Ovary (tissue), 9 donors: ENCODE results near the gene PHACTR1. TPM values are rescaled to one million over a fixed set of nuclear protein-coding genes. Genes with fewer than 3 reads are reported as not detected.
A peak's percentile ranks its signal among the peaks of the same experiment; 100 is the strongest.

Experiments used
- DNase-seq, 5 donors: peaks; one replicate each; pipeline ENCODE4 v3.0.0-alpha.2; 2019 to 2020
- H3K27ac ChIP-seq, 2 donors: fragments of 200-600 bp; one replicate each; pipeline versions ENCODE4 v1.5.1 to v1.8.0; 2019 to 2022
- H3K27me3 ChIP-seq: fragments of 200-600 bp; one replicate; pipeline ENCODE4 v1.8.0; 2022
- H3K36me3 ChIP-seq: fragments of 200-600 bp; sonication (generic); one replicate; pipeline ENCODE4 v1.5.1; 2019
- H3K4me1 ChIP-seq: one replicate; pipeline ENCODE4 v1.8.1; 2013; ENCODE audit warnings: mild to moderate bottlenecking, moderate library complexity; ENCODE audit not compliant: insufficient read depth
- H3K4me3 ChIP-seq: fragments of 200-600 bp; sonication (generic); one replicate; pipeline ENCODE4 v1.5.1; 2017
- H3K9me3 ChIP-seq, 2 donors: fragments of 200-600 bp in 1 of 2; sonication (generic) in 1 of 2; one replicate each; pipeline versions ENCODE4 v1.5.1 to v1.8.1; 2013 to 2019; ENCODE audit warnings: mild to moderate bottlenecking in 1 of 2, moderate library complexity in 1 of 2
- CTCF ChIP-seq, 3 donors: fragments of 450-650 bp in 2 of 3; fragments of 200-600 bp in 1 of 3; IDR thresholded peaks; one replicate each; pipeline versions ENCODE4 v1.5.1 to v1.8.0; 2016 to 2022; ENCODE audit warnings: antibody characterized with exemption in 3 of 3, mild to moderate bottlenecking in 1 of 3
- EP300 ChIP-seq: sonication (generic); formaldehyde crosslinking; IDR thresholded peaks from one replicate; pipeline ENCODE4 v1.6.1; 2017; ENCODE audit warnings: antibody characterized with exemption
- POLR2A ChIP-seq: fragments of 450-650 bp; IDR thresholded peaks from one replicate; pipeline ENCODE4 v1.6.1; 2017; ENCODE audit warnings: antibody characterized with exemption, mild to moderate bottlenecking, moderate library complexity
- WGBS, 3 donors: extraction: QIAGEN DNeasy Blood & Tissue Kit in 1 of 3; methylation state at CpG; one replicate each; pipeline versions ENCODE4 v1.1.5 to v1.1.7; 2013 to 2017; 5-methylcytosine and 5-hydroxymethylcytosine counted together
- intact Hi-C, 4 donors: fragments of 100-400 bp; cut with DNase I; formaldehyde crosslinking; loops; one replicate each; pipeline versions ENCODE4 v1.11.0 to v1.15.1; 2022 to 2023
- polyA plus RNA-seq, 2 donors: library from polyadenylated mRNA; stranded (reverse); fragments of 200-250 nt in 1 of 2; fragments of 350-450 nt in 1 of 2; fragmentation: Illumina TruSeq in 1 of 2; extraction: RNeasy Lipid Tissue Mini Kit (QIAGEN cat#74804) in 1 of 2; gene quantifications; one replicate each; pipeline ENCODE4 v1.2.3, GENCODE V29; 2013 to 2014
- total RNA-seq, 7 donors: library from RNA; depleted of rRNA in 2 of 7; stranded (reverse); fragments of >200 nt in 2 of 7; fragmentation: NEBNext Ultra II Directional in 3 of 7; extraction: Animal tissue kit (Norgen Biotek cat#: 25700) in 3 of 7; gene quantifications; one replicate each; pipeline versions ENCODE4 v1.1.0 to v1.2.4, GENCODE V29; 2016 to 2023
- donor health status: DM: no; HTN: no; CAD: no; lungs with moderate emphysema.
- donor health status: DM: no; HTN: no; CAD: no.
- donor health status: Bipolar disorder and iron deficiency.
- donor health status: DM: yes; HTN: yes; CAD: no.
- donor health status: DM: no; HTN: no; CAD: no.
- donor health status: DM: yes; HTN: yes; CAD: no.

PHACTR1 gene
- total and polyA plus RNA-seq, 9 donors = 0.48 to 10.9 (median 3.7) TPM

- Histone ChIP-seq H3K36me3 (no peaks in the 10 kb centered on the region), H3K4me3 (no peak overlapping the region), H3K27ac (no peak overlapping the region), H3K4me1 (no peaks in the 10 kb centered on the region), H3K27me3 (no peaks in the 10 kb centered on the region), H3K9me3 (peaks cover 0 to 2% of the 10 kb centered on the region in 2 donors)
- TF ChIP-seq POLR2A (no peak), EP300 (no peak), CTCF (IDR thresholded peaks at IDR 0.05) (no peak)
- intact Hi-C loops = no loop called here
- peak in 3 of 5 donors; percentile 20 to 46 (median 30) for DNase-seq
- 25 to 31% (median 29%) methylated on average over 10 of the region's 10 CpGs for WGBS, 3 donors
Measured at GRCh38 chr6:12751694-12752325, 35.2 kb downstream of the PHACTR1 start.

DNA sequence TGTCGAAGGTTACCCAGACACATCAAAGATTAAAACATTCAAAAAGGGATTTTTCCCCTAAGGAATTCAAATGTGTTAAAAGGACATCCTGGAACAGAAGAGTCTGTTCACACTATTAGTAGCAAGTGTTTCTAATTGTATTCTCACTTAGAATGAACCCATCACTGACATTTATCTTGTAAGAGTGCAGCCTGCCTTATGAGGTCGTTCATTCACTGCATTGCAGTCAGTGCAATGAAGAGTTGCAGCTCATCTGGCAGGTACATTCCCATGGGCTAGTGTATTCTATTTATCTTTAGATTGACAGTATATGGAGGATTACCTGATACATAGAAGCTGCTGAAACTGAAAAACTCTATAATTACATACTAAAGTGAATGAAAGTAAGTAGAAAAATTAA lies 36.5 kb downstream of the PHACTR1 start:
- intact Hi-C loops = no loop called here
- Histone ChIP-seq H3K9me3 (peaks cover 0 to 2% of the 10 kb centered on the region in 2 donors), H3K36me3 (no peaks in the 10 kb centered on the region), H3K4me1 (no peaks in the 10 kb centered on the region), H3K4me3 (no peak overlapping the region), H3K27ac (no peak overlapping the region), H3K27me3 (no peaks in the 10 kb centered on the region)
- DNase-seq = no peak
- TF ChIP-seq EP300 (no peak), POLR2A (no peak), CTCF (IDR thresholded peaks at IDR 0.05) (no peak)
- WGBS, 3 donors = 68 to 81% (median 68%) methylated on average over 2 of the region's 2 CpGs

DNA sequence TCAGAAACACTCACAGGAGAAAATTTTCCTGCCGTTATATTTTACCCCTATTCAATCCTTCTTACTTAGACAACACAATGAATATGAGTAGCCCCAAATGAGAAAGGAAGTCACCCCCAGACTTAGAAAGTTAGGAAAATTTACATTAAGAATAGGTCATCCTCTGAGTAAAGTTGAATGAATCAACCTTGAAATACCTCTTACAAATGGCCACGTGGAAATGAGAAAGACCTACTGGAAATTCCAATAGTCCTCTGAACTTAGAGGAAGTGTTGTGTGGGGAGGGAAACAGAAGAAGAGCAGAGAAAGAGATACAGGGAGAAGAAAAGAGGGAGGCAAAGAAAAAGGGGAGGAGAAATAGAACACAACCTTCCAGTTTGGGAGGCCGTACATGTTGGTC lies 43.7 kb downstream of the PHACTR1 start:
- H3K9me3 ChIP-seq = no peaks in the 10 kb centered on the region
- H3K4me1 ChIP-seq = no peaks in the 10 kb centered on the region
- TF ChIP-seq EP300 = no peak
- TF ChIP-seq POLR2A = no peak
- TF ChIP-seq CTCF (IDR thresholded peaks at IDR 0.05) = no peak
- H3K27me3 ChIP-seq = no peaks in the 10 kb centered on the region
- intact Hi-C loops = no loop called here
- WGBS, 3 donors = 77 to 87% (median 81%) methylated on average over 3 of the region's 3 CpGs
- no peak overlapping the region for H3K4me3 ChIP-seq
- H3K36me3 ChIP-seq = no peaks in the 10 kb centered on the region
- DNase-seq = no peak
- H3K27ac ChIP-seq = no peak overlapping the region

DNA sequence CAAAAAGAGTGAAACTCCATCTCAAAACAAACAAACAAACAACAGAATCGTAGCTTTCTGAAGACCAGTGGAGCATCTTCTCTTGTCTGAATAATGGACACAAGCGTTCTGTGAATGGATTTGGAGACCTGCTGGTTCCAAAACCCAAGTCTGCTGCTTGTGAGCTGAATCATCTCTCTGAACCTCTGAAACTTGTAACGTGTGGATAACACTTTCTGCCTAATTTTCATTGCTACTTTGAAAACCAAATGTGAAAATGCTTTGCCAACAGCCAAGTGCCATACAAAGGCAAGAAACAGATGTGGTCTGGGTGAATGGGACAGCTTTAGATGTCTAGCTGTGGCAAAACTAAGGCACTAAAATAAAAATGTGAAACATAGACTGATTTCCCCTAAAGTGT lies 44.3 kb downstream of the PHACTR1 start:
- Histone ChIP-seq H3K4me3 (no peak overlapping the region), H3K9me3 (no peaks in the 10 kb centered on the region), H3K27me3 (no peaks in the 10 kb centered on the region), H3K36me3 (no peaks in the 10 kb centered on the region), H3K4me1 (no peaks in the 10 kb centered on the region), H3K27ac (no peak overlapping the region)
- 64 to 76% (median 72%) methylated on average over 3 of the region's 3 CpGs for WGBS, 3 donors
- DNase-seq = no peak
- TF ChIP-seq CTCF (IDR thresholded peaks at IDR 0.05) (no peak), EP300 (no peak), POLR2A (no peak)
- intact Hi-C loops = no loop called here
